Chondrocyte (in vitro differentiated cells): ENCODE data around the gene FARP1. TPM values are rescaled to one million over a fixed set of nuclear protein-coding genes. Genes with fewer than 3 reads are reported as not detected.

Source experiments
- DNase-seq: peaks from one replicate; pipeline ENCODE4 v3.0.0; 2021; ENCODE audit warnings: mixed read lengths, low spot score
- H3K27ac Mint-ChIP-seq: one replicate; pipeline ENCODE4 v1.8.0; 2021; ENCODE audit warnings: mild to moderate bottlenecking, moderate library complexity, mixed read lengths; ENCODE audit not compliant: unreplicated experiment
- H3K27me3 Mint-ChIP-seq: 2 replicates; pipeline ENCODE4 v1.8.0; 2021; ENCODE audit warnings: low read depth, mixed read lengths
- H3K36me3 Mint-ChIP-seq: 2 replicates; pipeline ENCODE4 v1.8.0; 2021; ENCODE audit warnings: low read depth, mixed read lengths
- H3K4me1 Mint-ChIP-seq: 2 replicates; pipeline ENCODE4 v1.8.0; 2021; ENCODE audit warnings: low read depth, mild to moderate bottlenecking, mixed read lengths
- H3K4me3 Mint-ChIP-seq: one replicate; pipeline ENCODE4 v1.8.0; 2021; ENCODE audit warnings: mild to moderate bottlenecking, moderate library complexity, mixed read lengths; ENCODE audit not compliant: unreplicated experiment
- H3K9me3 Mint-ChIP-seq: 2 replicates; pipeline ENCODE4 v1.8.0; 2021; ENCODE audit warnings: low read depth, mixed read lengths
- CTCF ChIP-seq: fragments of 200-600 bp; sonication (generic); IDR thresholded peaks from 2 replicates; pipeline ENCODE4 v1.5.0; 2021; ENCODE audit warnings: antibody characterized with exemption, mild to moderate bottlenecking, moderate library complexity
- total RNA-seq: library from RNA; stranded (reverse); gene quantifications from 3 replicates; pipeline ENCODE4 v1.2.1, GENCODE V29; 2021

FARP1 gene
- total RNA-seq, 1 donor from 2014 or later: 331 TPM

- H3K36me3 Mint-ChIP-seq: peaks cover 2% of the 10 kb centered on the region
- H3K4me1 Mint-ChIP-seq: peaks cover 35% of the 10 kb centered on the region
- no peaks in the 10 kb centered on the region for H3K27me3 Mint-ChIP-seq
- no peak for TF ChIP-seq CTCF
- H3K4me3 Mint-ChIP-seq: no peak overlapping the region
- H3K9me3 Mint-ChIP-seq: no peaks in the 10 kb centered on the region
- DNase-seq: no peak
- no peak overlapping the region for H3K27ac Mint-ChIP-seq
These were observed 142.4 kb downstream of the FARP1 start for GRCh38 chr13:98285317-98285716.

- H3K4me3 Mint-ChIP-seq: no peak overlapping the region
- TF ChIP-seq CTCF: no peak
- H3K9me3 Mint-ChIP-seq: no peaks in the 10 kb centered on the region
- no peak overlapping the region for H3K27ac Mint-ChIP-seq
- H3K27me3 Mint-ChIP-seq: no peaks in the 10 kb centered on the region
- no peak for DNase-seq
- peaks cover 2% of the 10 kb centered on the region for H3K36me3 Mint-ChIP-seq
- peaks cover 35% of the 10 kb centered on the region for H3K4me1 Mint-ChIP-seq
These were observed 143.1 kb downstream of the FARP1 start for GRCh38 chr13:98285852-98286594.

GRCh38 chr13:98286799-98287198, 143.9 kb downstream of the FARP1 start:
- Mint-ChIP-seq H3K4me3 (no peak overlapping the region), H3K4me1 (peaks cover 36% of the 10 kb centered on the region), H3K27me3 (no peaks in the 10 kb centered on the region), H3K27ac (no peak overlapping the region), H3K9me3 (no peaks in the 10 kb centered on the region), H3K36me3 (peaks cover 4% of the 10 kb centered on the region)
- no peak for TF ChIP-seq CTCF
- DNase-seq: no peak

- no peak for DNase-seq
- peaks cover 48% of the 10 kb centered on the region for H3K4me1 Mint-ChIP-seq
- no peaks in the 10 kb centered on the region for H3K27me3 Mint-ChIP-seq
- H3K36me3 Mint-ChIP-seq: peaks cover 4% of the 10 kb centered on the region
- TF ChIP-seq CTCF: no peak
- H3K27ac Mint-ChIP-seq: peak overlapping the region; percentile 57
- no peak overlapping the region for H3K4me3 Mint-ChIP-seq
- H3K9me3 Mint-ChIP-seq: no peaks in the 10 kb centered on the region
These were observed 145.3 kb downstream of the FARP1 start for GRCh38 chr13:98288211-98288610.

- Mint-ChIP-seq H3K9me3 (no peaks in the 10 kb centered on the region), H3K4me1 (peaks cover 59% of the 10 kb centered on the region), H3K27ac (peak overlapping the region; percentile 57), H3K27me3 (no peaks in the 10 kb centered on the region), H3K36me3 (peaks cover 4% of the 10 kb centered on the region), H3K4me3 (no peak overlapping the region)
- DNase-seq: no peak
- no peak for TF ChIP-seq CTCF
These were observed 146.5 kb downstream of the FARP1 start for GRCh38 chr13:98289339-98289945.
